Retina (tissue), 1 donor: ENCODE results near the gene FIGNL2.
"Not testable (repeated sequence)": the region's sequence is repeated elsewhere in the genome, so short reads cannot be mapped to it uniquely, and the experiment has no call there.

Experiments
- DNase-seq: peaks from one replicate; pipeline ENCODE4 v3.0.0-alpha.2; 2016

The FIGNL2 gene

DNA sequence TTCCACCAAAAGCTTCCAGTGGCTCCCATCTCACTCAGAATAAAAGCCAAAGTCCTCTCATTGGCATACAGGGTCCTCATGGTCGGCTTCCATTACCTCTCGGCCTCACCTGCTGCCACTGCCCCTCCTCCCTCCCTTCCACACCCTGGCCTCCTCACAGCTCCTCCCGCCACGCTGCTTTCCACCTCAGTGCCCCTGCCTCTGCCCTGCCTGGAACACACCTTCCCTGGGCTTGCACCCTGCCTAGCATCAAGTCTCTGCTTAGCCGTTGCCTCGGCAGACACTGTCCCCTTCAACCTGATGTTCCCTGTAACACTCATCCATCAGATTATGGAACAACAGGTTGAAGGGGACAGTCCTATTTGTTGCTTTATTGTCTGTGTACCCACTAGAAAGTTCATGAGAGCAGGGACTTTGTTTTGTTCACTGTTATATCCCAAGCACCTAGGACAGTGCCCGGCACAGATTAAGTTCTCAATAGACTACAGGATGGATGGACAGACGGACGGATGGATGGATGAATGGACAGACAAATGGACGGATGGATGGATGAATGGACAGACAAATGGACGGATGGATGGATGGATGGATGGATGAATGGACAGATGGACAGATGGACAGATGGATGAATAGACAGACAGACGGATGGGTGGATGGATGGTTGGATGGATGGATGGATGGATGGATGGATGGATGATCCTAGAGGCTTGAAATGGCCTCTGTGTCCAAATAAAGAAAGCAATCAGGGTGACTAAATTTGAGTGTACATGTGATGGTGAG is 14.9 kb downstream of the FIGNL2 start:
- DNase-seq, result no peak

DNA sequence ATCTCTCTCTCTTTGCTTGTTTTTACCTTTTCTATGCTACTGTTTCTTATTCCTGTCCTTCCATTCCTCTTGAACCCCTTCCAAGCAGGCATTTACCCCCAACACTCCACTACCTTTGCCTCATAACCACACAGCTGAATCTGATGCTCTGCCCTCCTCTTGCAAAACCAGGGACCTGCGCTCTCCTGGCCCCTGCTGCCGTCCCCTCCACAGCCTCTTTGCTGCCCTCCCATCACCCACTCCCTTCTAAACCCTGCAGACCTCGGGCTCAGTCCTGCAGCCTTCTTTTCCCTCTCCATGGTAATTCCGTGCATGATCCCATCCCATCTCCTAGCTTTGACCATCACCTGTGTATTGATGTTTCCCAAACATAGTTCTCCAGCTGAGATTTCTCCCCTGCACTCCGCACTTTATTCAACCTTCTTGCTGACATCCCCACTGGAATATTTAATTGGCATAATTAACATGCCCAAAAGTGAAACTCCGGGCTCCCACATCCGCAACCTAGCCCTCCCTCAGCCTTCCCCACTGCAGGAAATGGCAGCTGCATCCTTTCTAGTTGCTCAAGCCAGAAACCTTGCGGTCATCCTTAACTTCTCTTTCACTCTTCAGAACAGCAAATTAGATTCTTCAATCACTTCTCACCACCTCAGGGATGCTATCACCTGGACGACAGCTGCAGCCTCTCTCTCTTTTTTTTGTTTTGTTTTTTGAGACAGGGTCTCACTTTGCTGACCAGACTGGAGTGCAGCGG is 16.0 kb downstream of the FIGNL2 start:
- no peak for DNase-seq

DNA sequence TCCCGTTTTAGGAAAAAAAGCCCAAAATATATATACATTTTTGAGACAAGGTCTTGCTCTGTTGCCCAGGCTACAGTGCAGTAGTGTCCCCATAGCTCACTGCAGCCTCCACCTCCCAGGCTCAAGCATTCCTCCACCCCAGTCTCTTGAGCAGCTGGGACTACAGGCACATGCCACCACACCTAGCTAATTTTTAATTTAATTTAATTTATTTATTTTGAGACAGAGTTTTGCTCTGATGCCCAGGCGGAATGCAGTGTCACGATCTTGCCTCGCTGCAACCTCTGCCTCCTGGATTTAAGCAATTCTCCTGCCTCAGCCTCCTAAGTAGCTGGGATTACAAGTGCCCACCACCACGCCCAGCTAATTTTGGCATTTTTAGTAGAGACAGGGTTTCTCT is 16.7 kb downstream of the FIGNL2 start:
- not testable (repeated sequence) for DNase-seq

DNA sequence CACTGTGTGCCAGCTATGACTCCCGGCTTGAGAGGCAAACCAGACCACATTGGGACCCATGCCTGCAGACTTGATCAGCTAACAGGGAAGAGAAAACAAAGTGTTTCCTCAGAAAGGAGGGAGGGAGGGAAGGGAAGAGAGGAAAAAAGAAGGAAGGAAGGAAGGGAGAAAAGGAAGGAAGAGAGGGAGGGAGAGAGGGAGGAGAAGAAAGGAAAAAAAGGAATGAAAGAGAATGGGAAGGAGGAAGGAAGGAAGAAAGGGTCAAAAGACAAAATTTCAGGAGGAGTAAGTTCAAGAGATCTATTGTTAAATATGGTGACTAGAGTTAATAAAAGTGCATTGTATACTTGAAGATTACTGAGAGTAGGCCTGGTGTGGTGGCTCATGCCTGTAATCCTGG is 18.9 kb downstream of the FIGNL2 start:
- no peak for DNase-seq

DNA sequence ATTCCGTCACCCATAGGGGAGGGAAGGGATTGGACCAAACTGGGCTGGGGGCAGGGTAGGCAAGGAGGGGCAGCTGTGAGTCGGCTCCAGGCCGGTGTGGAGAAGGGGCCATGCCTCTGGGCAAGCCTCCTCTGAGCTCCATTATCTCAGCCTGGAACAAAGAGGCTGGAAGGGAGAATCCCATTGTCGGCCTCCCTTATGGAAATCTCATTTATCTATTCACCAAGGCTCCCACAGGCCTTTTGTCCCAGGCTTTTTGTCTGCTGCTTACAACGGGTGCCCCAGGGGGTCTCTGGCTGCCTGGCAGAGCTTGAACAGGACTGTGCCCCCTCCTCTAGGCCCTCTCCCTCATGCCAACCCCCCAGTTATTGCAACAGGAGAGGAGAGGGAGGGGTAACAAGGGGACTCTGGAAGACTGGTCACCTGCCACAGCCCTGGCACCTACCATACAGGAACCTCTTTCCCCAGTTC is 19.5 kb downstream of the FIGNL2 start:
- peak; percentile 73 for DNase-seq

DNA sequence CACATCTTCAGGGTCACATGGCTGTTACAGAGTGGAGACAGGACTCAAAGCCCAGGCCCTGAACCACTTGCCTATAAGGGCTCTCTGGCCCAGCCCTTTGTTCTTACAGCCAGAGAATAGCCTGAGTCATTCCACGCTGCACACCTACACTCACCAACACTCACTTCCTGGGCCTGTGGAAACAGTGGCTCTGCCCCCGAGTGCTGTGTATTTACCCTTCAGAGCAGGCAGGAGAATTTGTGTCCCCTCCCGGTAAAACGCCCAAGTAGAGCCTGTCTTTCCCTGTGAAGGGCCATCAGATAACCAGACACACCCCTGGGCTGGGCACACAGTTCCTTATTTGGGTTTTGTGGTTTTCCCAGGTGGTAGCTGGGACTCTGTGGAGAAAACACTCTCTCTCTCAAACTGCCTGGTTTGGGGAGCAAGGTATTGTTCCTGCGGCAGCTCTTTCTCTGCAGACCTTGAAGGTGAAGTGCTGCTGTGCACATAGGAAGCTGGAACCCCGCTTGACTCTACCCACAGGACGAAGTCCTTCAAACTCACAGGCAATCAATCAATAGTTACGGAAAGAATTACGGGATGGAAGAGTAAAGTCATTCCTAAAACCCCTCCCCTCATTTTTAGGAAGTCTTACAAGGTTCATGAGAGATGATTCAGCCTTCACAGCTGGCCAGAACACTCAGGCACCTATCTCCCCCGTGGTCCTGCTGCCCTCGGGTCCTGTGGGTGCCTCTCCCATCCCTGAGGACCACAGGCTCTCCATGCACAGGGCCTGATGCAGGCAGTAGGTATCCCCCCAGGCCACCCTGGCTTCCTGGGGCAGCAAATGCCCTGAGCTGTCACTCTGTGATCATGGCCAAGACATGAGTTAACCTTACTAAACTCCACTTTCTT is 20.3 kb downstream of the FIGNL2 start:
- DNase-seq, result peak; percentile 10

DNA sequence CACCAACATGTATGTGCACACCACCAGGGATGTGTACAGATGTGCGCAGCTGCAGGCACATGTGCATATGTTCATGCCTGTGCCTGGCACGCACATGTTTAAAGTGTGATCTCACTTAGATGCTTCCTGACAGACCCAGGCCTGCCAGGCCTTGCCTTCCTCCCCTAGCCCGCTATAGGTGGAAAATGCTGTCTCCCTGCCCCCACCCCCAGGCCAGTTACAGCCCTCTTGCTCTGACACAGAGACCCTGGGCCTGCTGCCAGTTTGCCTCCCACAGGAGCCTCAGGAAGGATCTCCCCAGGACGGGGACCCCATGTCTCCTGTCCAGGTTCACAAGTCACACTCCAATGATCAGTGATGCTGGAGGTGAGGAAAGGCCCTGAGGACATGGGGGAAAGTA is 21.6 kb downstream of the FIGNL2 start:
- no peak for DNase-seq

DNA sequence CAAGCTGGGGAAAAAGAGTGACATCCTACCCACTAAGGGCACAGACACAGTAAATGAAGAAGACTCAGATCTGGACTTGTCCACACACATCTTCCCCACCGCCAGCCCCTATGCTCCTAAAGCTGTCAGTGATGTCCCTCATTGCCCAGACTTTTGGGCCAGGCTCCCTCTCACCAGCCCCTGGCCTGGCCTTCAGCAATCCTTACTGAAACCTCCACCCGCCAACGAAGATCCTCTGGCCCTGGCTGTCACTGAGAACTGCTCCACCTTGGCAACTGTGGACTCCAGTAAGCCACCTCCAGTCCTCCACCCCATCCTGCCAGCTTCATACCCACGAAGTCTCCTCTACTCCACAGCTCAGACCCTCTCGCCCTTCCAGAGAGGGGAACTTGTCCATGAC is 23.3 kb downstream of the FIGNL2 start:
- DNase-seq, result no peak

DNA sequence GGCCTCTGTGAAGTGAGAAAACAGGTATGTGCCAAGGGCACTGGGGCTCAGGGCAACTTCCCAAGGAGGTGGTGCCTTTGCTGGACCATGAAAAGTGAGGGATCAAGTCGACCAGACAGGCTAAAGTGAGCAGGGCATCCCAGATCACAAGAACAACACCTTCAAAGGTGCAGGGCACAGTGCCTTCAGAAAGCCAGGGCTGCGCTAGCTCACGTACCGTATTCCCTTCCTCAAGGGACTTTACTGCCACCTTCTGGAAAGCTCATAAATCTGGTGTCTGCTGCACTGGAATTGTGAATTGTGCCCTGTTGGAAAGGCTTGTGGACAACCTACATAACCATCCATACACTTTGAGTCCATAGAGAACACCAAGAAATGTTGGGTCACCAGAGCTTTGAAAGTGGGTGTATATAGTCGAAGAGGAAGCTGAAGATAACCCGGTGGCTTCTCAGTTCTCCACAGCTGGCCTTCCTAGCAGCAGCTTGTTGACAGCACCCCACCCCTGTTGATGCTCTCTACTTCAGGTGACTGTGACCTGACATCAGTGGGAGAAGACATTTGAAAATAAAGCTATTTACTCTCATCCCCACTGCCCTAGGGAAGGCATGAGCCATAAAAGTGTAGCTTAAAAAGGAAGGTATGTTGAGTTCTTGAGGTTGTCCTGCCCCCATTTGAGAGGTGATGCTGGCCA is 24.5 kb downstream of the FIGNL2 start:
- DNase-seq, result peak; percentile 23

DNA sequence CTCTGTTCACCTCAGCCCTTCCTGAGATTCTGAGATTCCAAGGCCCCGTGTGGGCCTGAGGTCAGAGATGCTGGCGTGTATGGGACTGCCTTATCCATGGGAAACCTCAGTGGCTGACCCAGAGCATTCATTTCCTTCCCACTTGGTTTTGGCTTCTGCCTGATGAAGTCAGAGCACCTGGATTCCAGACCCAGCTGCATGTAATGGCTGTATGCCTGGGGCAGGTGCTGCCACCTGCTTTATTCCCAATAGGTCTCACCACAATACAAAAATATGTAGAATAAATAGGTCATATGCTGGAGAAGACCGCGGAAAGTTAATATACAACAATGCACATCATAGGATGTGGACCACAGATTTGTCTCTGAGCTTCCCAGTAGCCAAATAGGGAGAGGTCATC is 25.6 kb downstream of the FIGNL2 start:
- no peak for DNase-seq

DNA sequence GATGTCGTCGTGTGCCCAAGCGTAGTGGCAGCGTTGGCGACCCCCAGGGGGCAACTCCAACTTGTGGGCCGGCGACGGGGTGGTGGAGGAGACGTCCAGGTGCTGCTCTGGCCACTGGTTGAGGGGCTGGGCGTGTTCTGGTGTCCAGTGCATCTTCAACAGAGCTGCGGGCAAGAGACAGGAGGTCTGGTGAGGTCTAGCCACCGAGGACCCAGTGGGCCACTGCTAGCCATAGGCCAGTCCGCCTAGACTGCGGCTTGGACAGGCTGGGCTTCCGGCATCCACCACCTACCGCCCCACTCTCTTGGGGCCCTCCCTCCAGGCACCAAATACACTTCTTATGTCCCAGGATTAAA is 26.3 kb downstream of the FIGNL2 start:
- DNase-seq, result no peak

DNA sequence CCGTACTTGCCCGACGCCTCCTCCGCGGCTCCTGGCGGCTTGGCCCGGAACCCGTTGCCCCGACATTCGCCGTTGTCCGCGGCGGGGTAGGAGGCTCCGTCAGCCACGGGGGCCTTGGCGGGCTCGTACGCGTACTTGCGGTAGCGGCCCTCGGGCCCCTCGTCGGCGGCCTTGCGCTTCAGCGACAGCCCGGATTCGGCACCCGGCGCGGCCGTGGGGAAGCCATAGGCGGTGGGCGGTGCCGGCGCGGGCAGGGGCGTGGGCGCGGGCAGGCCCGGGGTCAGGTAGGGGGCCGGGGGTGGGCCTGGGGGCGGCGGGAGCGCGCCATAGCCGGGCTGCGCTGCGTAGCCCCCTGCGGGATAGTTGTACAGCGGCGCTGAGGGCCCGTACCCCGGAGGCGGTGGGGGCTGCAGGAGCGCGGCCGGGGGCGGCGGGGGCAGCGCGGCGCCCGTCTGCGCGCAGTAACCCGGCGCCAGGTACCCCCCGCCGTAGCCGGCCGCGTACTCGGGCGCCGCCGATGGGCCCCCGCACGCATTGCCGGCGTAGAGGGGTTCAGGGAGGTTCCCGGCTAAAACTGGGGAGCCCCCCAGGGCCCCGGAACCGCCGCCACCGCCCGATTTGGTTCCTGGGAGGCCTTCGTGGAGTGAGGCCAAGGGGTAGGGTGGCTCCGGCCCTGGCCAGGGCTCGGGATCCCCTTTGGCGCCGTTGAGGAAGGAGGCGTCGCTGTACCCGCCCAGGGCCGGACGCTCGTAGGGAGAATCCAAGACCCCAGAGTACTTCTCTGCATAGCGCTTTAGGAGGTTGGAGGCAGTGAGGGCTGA is 26.9 kb downstream of the FIGNL2 start:
- DNase-seq, result no peak

DNA sequence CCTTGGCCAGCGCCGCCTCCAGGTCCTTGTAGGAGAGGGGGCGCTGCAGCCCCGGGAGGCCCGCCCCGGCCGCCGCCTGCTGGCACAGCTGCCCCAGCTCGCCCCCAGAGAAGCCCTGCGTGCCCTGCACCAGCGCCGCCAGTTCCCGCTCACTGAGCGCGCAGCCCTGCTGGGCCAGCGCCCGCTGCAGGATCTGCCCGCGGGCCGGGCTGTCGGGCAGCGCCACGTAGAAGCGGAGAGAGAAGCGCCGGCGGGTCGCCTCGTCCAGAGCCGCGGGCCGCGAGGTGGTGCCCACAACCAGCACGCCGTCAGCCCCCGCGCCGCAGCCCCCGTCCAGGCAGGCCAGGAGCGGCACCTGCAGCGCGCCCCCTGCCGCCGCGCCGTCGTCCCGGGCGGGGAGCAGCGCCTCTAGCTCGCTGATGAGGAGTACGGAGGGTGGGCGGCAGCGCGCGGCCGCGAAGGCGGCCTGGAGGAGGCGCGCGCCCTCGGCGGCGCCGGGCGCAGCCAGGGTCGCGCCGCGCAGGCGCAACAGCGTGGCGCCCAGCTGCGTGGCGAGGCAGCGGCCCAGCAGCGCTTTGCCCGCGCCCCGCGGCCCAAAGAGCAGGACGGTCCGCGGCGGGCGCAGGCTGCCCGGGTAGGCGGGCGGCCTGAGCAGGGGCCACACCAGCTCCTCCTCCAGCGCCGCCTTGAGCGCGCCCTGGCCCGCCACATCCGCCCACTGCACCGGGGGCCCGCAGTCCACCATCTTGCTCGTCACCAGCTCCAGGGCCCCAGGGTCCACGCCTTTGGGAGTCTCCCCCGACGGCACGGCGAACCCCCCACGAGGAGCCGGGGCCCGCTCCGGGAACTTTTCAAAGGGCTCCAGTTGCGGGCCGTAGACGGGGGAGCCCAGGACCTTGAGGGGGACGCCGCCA is 27.7 kb downstream of the FIGNL2 start:
- peak; percentile 74 for DNase-seq

DNA sequence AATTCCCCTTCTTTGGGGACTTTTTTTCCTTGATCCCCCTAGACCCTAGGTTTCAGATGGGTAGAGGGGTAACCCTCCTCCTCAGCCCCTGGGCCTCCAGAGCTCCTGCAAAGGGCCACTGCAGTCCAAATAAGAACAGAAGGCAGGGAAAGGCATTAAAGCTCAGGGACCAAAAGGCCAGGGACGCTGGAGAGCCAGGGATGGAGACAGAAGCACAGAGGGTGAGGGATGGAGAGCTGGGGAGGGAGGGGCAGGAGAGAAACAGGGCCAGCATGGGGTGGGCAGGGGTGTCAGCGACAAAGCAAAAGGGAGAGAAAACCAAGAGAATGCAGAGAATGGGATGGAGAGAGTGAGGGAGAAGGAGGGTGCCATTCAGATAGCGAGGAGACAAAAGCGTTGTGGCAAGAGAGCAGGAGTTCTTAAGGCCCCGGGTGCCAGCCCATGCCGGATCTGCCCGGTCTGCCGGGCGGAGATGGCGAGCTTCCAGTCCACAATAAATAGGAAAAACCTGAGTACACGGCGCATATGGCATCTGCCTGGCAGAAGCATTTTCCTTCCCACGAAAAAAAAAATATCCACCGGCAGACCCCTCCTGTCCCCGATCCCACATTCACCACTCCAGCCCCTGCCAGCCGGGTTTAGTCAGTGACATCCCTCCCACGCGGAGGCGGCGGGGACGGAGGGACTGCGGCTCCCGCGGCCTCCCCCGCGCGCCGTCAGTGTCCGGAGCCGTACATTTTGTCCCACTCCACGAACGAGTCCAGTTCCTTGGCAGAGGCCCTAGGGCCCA is 28.6 kb downstream of the FIGNL2 start:
- no peak for DNase-seq

DNA sequence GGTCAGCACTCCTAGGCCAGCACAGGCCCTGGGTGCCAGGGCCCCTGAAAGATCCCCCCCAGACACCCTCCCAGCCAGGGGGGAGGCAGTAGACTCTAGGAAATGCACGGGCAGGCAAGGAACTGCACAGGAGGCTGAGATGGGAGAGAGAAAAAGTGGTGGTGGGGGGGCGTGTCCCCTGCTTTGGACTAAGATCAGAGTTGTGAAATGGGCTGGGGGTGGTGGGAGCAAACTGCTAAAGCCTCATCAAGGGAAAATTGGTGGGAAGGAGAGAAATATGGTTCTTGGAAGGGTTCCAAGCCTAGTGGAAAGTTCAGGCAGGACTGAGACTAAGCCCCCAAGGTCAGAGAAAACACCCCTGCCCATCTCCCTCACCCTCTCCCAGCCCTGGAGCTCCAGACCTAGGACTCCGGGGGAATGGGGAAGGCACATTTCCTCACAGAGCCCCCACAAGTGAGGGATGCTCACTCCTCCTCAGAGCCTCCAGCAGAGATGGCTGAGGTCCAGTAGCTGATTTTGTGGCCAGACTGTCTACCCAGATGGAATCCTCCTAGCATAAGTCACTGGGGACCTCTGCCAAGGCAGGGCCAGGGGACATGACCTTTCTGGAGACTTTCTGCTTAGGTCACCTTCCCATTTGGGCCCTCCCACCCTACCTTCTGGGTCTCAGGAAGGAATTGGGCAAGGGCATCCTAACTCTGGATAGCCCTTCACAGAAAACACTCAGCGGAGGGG is 29.8 kb downstream of the FIGNL2 start:
- DNase-seq, result no peak

DNA sequence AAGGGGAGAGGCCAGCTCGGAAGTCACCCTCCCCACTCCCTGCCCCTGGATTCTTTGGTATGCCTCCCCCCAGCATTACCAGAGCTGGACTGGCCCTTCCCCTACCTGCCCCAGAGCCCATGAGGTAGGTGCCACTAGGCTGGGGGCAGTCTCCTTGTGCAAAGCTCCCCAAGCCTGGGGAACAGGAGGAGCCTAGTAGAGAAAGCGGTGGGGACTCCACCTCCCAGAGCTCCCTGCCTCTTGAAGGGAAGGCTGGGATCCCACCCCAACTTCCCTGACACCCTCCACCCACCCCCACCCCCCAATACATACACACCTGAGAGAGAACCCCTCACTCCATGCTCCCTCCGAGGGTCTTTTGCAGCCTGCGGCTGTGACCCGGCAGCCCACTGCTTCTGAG is 30.4 kb downstream of the FIGNL2 start:
- no peak for DNase-seq

DNA sequence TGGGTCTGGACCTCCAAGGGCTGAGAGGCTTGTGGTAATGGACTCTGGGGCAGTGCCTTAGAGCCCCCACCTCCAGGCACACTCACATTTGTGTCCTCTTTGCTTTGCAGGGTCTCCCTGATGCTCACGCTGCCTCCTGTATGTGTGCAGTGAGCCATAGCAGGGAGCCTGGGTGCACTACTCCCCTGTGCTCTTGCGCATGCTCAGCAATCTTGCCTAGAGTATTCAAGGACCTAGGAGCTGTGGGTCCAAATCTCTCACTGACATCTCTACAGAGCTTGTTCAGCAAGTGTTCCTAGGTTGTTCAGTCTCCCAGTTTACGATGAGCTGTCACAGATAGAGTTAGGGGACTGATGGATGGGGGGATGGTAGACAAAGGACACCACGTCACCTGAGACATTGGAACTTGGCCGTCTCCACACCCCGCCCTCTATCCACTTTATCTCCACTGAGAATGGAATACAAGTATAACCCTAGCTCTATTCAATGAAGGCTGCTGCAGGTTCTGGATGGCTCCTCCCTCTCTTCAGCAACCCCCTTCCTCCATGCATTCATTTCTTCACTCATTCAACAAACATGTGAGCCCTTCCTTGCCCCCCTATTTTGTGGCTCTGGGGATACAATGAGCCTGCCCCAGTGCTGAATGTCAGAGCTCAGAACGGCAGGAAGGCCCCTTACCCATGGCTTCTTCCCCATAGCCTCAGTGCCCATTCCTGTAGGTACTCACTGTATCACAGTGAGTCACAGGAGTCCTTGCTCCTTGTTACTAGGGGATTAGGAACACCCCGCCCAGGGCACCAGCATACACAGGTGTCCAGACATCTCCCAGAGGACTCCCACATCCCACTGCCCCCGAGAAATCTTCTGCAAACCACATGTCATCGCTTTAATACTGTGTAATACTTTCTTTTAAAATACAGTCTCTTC is 31.2 kb downstream of the FIGNL2 start:
- no peak for DNase-seq

DNA sequence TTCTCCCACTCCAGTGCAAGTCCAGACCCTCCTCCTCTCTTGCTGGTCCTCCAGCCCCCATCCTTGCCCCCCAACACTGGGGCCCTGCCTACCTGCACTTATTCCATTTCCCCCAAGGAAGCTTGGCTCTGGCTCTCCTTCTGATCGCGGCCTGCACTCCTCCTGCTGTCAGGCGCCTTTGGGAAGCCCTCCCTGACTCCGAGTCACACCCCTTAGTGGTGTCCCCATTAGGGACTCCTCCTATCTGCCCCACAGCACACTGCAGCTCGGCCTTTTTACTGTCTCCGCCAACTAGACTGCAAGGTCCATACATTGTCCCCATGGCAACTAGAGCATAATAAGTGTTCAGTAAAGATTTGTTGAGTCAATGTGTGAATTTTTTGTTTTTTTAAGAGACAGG is 32.9 kb downstream of the FIGNL2 start:
- no peak for DNase-seq
